Measurements from ENCODE around the gene FAM78A.

Gene FAM78A

GRCh38 chr9:131318231-131319085, 42.1 kb upstream of the FAM78A start:
- H3K4me3 ChIP-seq (ENCODE audit: low read depth, low read length) = no peak overlapping the region
- no peak for TF ChIP-seq CTCF (IDR thresholded peaks at IDR 0.05; ENCODE audit: low read depth, low read length)
- DNase-seq (ENCODE audit: low read depth, low spot score) = no peak
- in situ Hi-C loops (cut with HindIII; ENCODE audit: low sequenced_read_pairs) = no loop called here

DNA sequence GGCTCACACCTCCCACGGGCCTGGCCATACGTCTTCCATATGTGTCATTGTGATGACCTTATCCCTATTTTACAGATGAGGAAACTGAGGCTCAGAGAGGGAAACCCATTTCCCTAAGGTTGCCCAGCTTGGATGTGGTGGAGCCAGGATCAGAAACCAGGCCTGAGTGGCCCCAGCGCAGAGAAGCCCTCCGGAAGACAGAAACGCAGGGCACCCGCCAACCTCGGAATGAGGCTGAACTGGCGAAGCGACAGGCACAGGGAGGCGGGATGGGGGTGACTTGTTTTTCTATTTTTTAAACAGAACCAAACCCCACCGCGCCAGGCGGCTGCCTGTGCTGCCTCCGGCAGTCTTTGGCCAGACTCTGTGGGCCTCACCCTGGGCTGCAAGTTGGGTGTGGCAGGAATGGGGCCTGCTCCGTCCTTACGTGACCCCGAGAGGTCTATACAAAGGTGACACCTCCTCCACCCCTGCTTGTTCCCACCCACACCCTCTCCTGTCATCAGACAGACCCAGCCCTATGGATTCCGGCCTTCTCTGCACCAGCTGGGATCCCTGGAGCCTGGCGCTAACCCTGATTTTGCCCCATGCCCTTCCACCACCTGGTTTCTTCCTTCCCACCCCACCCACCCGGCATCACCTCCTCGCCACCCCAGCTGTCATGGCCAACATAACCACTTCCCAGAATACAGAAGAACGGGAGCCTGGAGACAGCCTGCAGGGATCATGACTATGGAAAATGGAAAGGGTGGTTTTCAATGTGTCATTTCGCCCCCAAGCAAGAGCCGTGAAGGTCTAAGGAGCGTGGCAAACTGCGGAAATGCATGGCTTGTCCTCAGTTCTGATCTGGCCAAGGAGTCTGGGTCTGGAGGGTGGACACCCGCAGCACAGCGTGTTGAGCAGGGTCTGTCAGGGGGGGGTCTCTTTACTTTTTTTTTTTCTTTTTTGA, 36.8 kb upstream of the FAM78A start:
- H3K4me3 ChIP-seq (ENCODE audit: low read depth, low read length) = no peak overlapping the region
- in situ Hi-C loops (cut with HindIII; ENCODE audit: low sequenced_read_pairs) = no loop called here
- TF ChIP-seq CTCF (IDR thresholded peaks at IDR 0.05; ENCODE audit: low read depth, low read length) = no peak
- DNase-seq (ENCODE audit: low read depth, low spot score) = no peak

DNA sequence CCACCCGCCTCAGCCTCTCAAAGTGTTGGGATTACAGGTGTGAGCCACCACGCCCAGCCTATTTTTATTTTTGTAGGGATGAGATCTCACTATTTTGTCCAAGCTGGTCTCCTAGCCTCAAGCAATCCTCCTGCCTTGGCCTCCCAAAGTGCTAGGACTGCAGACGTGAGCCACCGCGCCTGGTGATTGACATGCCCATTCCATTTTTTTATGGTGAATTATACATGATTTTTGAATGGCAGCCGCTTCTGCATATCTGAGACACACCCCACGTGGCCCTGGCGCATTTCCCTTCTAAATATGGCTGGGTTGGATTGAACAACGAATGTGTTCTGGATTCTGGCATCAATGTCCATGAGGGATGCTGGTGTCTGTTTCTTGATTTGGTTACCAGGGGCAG, 35.9 kb upstream of the FAM78A start:
- H3K4me3 ChIP-seq (ENCODE audit: low read depth, low read length) = no peak overlapping the region
- TF ChIP-seq CTCF (IDR thresholded peaks at IDR 0.05; ENCODE audit: low read depth, low read length) = no peak
- in situ Hi-C loops (cut with HindIII; ENCODE audit: low sequenced_read_pairs) = no loop called here
- no peak for DNase-seq (ENCODE audit: low read depth, low spot score)

DNA sequence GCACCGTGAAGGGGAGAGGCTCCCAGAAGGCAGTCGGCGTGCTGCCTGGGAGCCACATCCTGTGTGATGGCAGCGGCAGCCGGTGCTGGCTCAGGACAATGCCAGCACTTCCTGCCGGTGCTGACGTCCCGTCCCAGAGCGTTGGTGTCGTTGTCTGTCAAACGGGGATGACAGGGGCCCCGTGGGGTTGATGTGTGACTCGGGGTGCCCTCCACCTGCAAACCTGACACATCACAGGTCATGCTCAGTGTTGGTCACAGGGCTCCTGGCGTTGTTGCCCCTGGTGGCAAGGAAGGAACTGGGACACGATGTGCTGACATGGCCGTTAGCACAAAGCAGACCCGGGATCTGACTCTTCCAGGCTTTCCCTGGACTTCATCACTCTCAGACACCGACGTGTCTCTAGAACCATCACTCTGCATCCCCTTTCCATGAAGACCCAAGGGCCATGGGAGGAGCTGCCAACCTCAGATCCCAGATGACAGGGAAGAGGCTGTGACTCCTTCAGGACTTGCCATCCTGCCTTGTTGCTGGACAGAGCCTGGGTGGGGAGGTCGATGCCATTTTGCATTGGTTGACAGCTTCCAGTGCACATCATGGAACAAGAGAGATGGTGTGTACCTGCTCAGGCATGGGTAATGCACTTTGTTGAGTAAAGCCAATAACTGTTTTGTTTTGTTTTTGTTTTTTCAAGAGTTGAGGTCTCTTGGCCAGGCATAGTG, 34.7 kb upstream of the FAM78A start:
- H3K4me3 ChIP-seq (ENCODE audit: low read depth, low read length) = no peak overlapping the region
- no peak for DNase-seq (ENCODE audit: low read depth, low spot score)

DNA sequence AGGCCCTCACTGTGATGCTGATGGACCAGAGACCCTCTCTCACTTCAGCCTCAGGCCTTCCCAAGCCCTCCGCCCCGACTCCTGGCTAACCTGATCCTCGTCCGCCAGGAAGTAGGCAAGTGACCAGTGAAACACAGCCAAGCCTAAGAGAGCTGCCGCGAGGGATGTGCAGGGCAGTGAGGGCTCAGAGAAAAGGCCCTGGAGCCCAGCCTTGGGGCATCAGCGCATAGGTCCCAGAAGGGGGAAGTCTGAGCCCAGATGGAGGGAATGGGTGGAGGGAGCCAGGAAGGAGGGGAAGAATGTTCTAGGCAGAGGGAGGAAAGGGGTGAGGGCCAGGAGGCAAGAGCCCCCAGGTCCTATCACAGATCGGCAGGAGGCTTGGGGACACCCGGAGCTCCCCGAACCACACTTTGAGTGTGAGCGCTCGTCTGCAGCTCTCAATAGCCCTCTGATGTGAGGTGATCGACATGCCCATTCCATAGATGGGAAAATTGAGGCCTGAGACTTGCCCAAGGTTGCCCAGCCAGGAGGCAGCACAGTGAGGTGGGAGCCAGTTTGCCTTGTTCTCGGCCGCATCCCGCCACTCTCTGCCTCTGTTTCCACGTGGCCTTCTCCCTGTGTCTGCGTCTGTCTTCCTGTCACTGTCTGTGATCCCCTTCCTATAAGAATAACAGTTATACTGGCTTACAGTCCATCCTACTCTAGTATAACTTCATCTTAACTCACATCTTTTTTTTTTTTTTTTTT, 33.4 kb upstream of the FAM78A start:
- in situ Hi-C loops (cut with HindIII; ENCODE audit: low sequenced_read_pairs) = no loop called here
- DNase-seq (ENCODE audit: low read depth, low spot score) = no peak
- no peak overlapping the region for H3K4me3 ChIP-seq (ENCODE audit: low read depth, low read length)
- TF ChIP-seq CTCF (IDR thresholded peaks at IDR 0.05; ENCODE audit: low read depth, low read length) = no peak

More for the DNA sequence above, 34.7 kb upstream of the FAM78A start:
- in situ Hi-C loops (cut with HindIII; ENCODE audit: low sequenced_read_pairs) = no loop called here
- TF ChIP-seq CTCF (IDR thresholded peaks at IDR 0.05; ENCODE audit: low read depth, low read length) = no peak

Measured in astrocyte of the spinal cord (primary cell).